ENCODE results near the gene ATP6AP1. TPM values are rescaled to one million over a fixed set of nuclear protein-coding genes. Genes with fewer than 3 reads are reported as not detected.

The ATP6AP1 gene
- total and polyA plus RNA-seq, 2 of the 13 experiments (the other 11 are each of a cell fraction or from before 2014, with no cell fraction given) = 56.7 to 110 TPM

GRCh38 chrX:154397888-154398667, 30.4 kb upstream of the ATP6AP1 start, which contains the start of gene RPL10 (continued):
- TF ChIP-seq FOXO4 (CRISPR knock-in tag; conservative IDR thresholded peaks at IDR 0.05) (no peak), ZKSCAN8 (CRISPR knock-in tag; IDR thresholded peaks at IDR 0.05; ENCODE audit: borderline replicate concordance) (no peak), DR1 (CRISPR knock-in tag; IDR thresholded peaks at IDR 0.05) (peak; percentile 98), ZSCAN31 (CRISPR knock-in tag; IDR thresholded peaks at IDR 0.05; ENCODE audit: low read depth) (no peak), FIP1L1 (IDR thresholded peaks at IDR 0.05; ENCODE audit: borderline replicate concordance, insufficient read depth, low read depth, low read length) (no peak), PHF21A (CRISPR knock-in tag; IDR thresholded peaks at IDR 0.05) (0 out of 2 replicates have a peak, but pooled peaks have one; percentile 9), TFAP4 (IDR thresholded peaks at IDR 0.05; ENCODE audit: borderline replicate concordance, low read depth) (peak; percentile 79; the same call in 1 of the 2 replicates), AGO2 (optimal IDR thresholded peaks at IDR 0.05; ENCODE audit: low read depth, low read length) (peak; percentile 6), ZNF816 (CRISPR knock-in tag; IDR thresholded peaks at IDR 0.05; ENCODE audit: borderline replicate concordance) (no peak), AKAP8 (CRISPR knock-in tag; IDR thresholded peaks at IDR 0.05) (0 out of 2 replicates have a peak, but pooled peaks have one; percentile 26), MED13 (CRISPR knock-in tag; IDR thresholded peaks at IDR 0.05) (no peak; the same call in 1 of the 2 replicates), ZSCAN30 (CRISPR knock-in tag; IDR thresholded peaks at IDR 0.05) (0 out of 2 replicates have a peak, but pooled peaks have one; percentile 24), MEF2D (CRISPR knock-in tag; IDR thresholded peaks at IDR 0.05) (peak; percentile 28; the same call in 1 of the 2 replicates), NFKB2 (CRISPR knock-in tag; IDR thresholded peaks at IDR 0.05; ENCODE audit: borderline replicate concordance) (peak; percentile 65), ZSCAN25 (CRISPR knock-in tag; IDR thresholded peaks at IDR 0.05) (no peak), USF2 (IDR thresholded peaks at IDR 0.05; ENCODE audit: low read depth, low read length) (no peak), USF2 (CRISPR knock-in tag; IDR thresholded peaks at IDR 0.05; ENCODE audit: borderline replicate concordance) (peak; percentile 59; the same call in 1 of the 2 replicates), ZNF362 (CRISPR knock-in tag; IDR thresholded peaks at IDR 0.05; ENCODE audit: borderline replicate concordance) (no peak), TFDP2 (CRISPR knock-in tag; IDR thresholded peaks at IDR 0.05) (peak; percentile 53), MXD1 (CRISPR knock-in tag; IDR thresholded peaks at IDR 0.05) (no peak), PPARG (CRISPR knock-in tag; conservative IDR thresholded peaks at IDR 0.05) (no peak), ZFP1 (CRISPR knock-in tag; IDR thresholded peaks at IDR 0.05) (no peak)
